Heart left ventricle (tissue), 13 donors: ENCODE measurements around the gene USP47.

Experiments used
- POLR2A ChIP-seq, 2 donors: fragments of 450-650 bp; IDR thresholded peaks; one replicate each; pipeline ENCODE4 v1.6.1; 2017; ENCODE audit warnings: antibody characterized with exemption in 2 of 2, mild to moderate bottlenecking in 2 of 2, moderate library complexity in 2 of 2
- TF ChIP-seq, protein P1 (sequence below), 12 donors: fragments of 200-600 bp; sonication (generic) in 4 of 12; IDR thresholded peaks; one replicate each; pipeline versions ENCODE4 v1.5.0 to v1.8.0; 2018 to 2022; ENCODE audit warnings: antibody characterized with exemption in 12 of 12, mild to moderate bottlenecking in 5 of 12
- donor health status: ischemic (EF 13 %, LVEDD 7.1; RV severe dilation, severe dysfunction).
- donor health status: DM: no; HTN: yes; CAD: no.
- donor health status: DM: no; HTN: no; CAD: no.
- donor health status: ischemic (EF 25% LVEDD 6.9; RV normal size, moderate dysfunction).
- donor health status: ischemic (EF 25% LVEDD 5.7; RV mildly dilated, moderate dysfunction).
- donor health status: ischemic (EF 35%, LVEDD 5.7; RV mildly dilated, moderate dysfunction).
- donor health status: nonischemic (EF 11% LVEDD 7.7; RV severe dilation, severe dysfunction).
- donor health status: DM: yes; HTN: yes; CAD: no.
- donor health status: PGD.
- donor health status: ischemic (EF 29% LVEDD 5.4; RV normal size, mild dysfunction).
- donor health status: nonischemic (EF 23%, LVEDD 6.1; RV moderate dilation, normal function).

DNA sequence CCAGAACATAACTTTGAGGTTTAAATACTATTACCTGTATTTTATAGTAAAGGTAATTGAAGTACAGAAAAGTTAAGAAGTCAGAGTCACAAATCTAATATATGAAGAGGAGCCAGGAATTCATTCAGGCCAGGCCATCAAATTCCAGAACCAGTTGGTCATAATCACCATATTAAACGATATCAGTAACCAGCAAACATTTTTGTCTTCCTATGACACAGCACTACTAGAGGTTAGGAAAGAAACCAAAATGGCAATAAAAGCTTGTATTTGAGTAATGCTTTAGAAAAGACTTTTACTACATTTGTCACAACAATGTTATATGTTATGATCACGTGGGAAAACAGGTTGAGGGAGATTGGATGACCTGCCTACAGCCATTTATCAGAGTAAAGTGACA, 104.4 kb downstream of the USP47 start:
- TF ChIP-seq, protein P1, sequence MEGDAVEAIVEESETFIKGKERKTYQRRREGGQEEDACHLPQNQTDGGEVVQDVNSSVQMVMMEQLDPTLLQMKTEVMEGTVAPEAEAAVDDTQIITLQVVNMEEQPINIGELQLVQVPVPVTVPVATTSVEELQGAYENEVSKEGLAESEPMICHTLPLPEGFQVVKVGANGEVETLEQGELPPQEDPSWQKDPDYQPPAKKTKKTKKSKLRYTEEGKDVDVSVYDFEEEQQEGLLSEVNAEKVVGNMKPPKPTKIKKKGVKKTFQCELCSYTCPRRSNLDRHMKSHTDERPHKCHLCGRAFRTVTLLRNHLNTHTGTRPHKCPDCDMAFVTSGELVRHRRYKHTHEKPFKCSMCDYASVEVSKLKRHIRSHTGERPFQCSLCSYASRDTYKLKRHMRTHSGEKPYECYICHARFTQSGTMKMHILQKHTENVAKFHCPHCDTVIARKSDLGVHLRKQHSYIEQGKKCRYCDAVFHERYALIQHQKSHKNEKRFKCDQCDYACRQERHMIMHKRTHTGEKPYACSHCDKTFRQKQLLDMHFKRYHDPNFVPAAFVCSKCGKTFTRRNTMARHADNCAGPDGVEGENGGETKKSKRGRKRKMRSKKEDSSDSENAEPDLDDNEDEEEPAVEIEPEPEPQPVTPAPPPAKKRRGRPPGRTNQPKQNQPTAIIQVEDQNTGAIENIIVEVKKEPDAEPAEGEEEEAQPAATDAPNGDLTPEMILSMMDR (IDR thresholded peaks at IDR 0.05): no peak
- no peak for TF ChIP-seq POLR2A (IDR thresholded peaks at IDR 0.05)
